Activated T-helper 1 cell treated with anti-CD3 and anti-CD28 coated beads, Interleukin-12 subunit alpha, Interleukin-12 subunit beta, Interleukin-2, Interleukin-4 antibody, amounts not matched to agents 30 ng/mL and 10 ng/mL and 1 ng/mL, durations not matched to agents 14 hours and 24 hours and 36 hours (primary cell): ENCODE data around the gene TSPAN4. TPM values are rescaled to one million over a fixed set of nuclear protein-coding genes. Genes with fewer than 3 reads are reported as not detected.

Experiments used
- total RNA-seq: library from RNA; stranded (reverse); gene quantifications from 2 replicates; pipeline ENCODE4 v1.2.3, GENCODE V29; 2022

Gene TSPAN4
- total RNA-seq, 1 donor from 2014 or later = 12.8 TPM

Other genes with a start within 250 kb of the TSPAN4 start
- gene IRF7, start 226.9 kb upstream of the TSPAN4 start, total RNA-seq = 56.6 and 63.1 TPM in 2 replicates
- not detected in 2 replicates for gene CDHR5, start 217.9 kb upstream of the TSPAN4 start, total RNA-seq
- gene SCT, start 215.7 kb upstream of the TSPAN4 start, total RNA-seq = not detected in 2 replicates
- gene DRD4, start 205.6 kb upstream of the TSPAN4 start, total RNA-seq = 0.34 and 0.47 TPM in 2 replicates
- 72.2 and 72.7 TPM in 2 replicates for gene DEAF1, start 147.6 kb upstream of the TSPAN4 start, total RNA-seq
- gene TMEM80, start 147.0 kb upstream of the TSPAN4 start, total RNA-seq = 14.2 and 14.7 TPM in 2 replicates
- gene EPS8L2, start 136.6 kb upstream of the TSPAN4 start, total RNA-seq = 16.8 and 20.2 TPM in 2 replicates
- gene TALDO1, start 95.4 kb upstream of the TSPAN4 start, total RNA-seq = 269 and 283 TPM in 2 replicates
- gene GATD1, start 65.4 kb upstream of the TSPAN4 start, total RNA-seq = 70.4 and 81.7 TPM in 2 replicates
- gene CEND1, start 52.8 kb upstream of the TSPAN4 start, total RNA-seq = 7.1 and 7.2 TPM in 2 replicates
- gene SLC25A22, start 44.6 kb upstream of the TSPAN4 start, total RNA-seq = 87.6 and 92.0 TPM in 2 replicates
- 25.2 and 27.9 TPM in 2 replicates for gene PIDD1, start 37.6 kb upstream of the TSPAN4 start, total RNA-seq
- gene RPLP2, start 32.9 kb upstream of the TSPAN4 start, total RNA-seq = 2,072 and 2,148 TPM in 2 replicates
- 63.3 and 64.0 TPM in 2 replicates for gene PNPLA2, start 23.9 kb upstream of the TSPAN4 start, total RNA-seq
- 1.1 and 1.3 TPM in 2 replicates for gene CRACR2B, start 14.9 kb upstream of the TSPAN4 start, total RNA-seq
- 80.6 and 82.3 TPM in 2 replicates for gene CD151, start 9.9 kb upstream of the TSPAN4 start, total RNA-seq
- 114 and 126 TPM in 2 replicates for gene POLR2L, start 323 bp upstream of the TSPAN4 start, total RNA-seq
- gene CHID1, start 68.0 kb downstream of the TSPAN4 start, total RNA-seq = 108 and 110 TPM in 2 replicates
- 49.7 and 60.4 TPM in 2 replicates for gene AP2A2, start 83.0 kb downstream of the TSPAN4 start, total RNA-seq
- not detected in 2 replicates for gene MUC6, start 193.9 kb downstream of the TSPAN4 start, total RNA-seq
- gene MUC2, start 232.0 kb downstream of the TSPAN4 start, total RNA-seq = not detected in 2 replicates